Uterus (tissue), 2 donors: ENCODE data around the gene SYPL1.

Experiments
- POLR2A ChIP-seq, 2 donors: fragments of 450-650 bp; IDR thresholded peaks; one replicate each; pipeline ENCODE4 v1.6.1; 2016; ENCODE audit warnings: antibody characterized with exemption in 2 of 2, mild to moderate bottlenecking in 1 of 2, moderate library complexity in 1 of 2
- TF ChIP-seq, protein P1 (sequence below), 4 experiments: fragments of 200-600 bp in 2 of 4; fragments of 450-650 bp in 2 of 4; sonication (generic) in 2 of 4; IDR thresholded peaks; one replicate each; pipeline ENCODE4 v1.5.1; 2016 to 2019; ENCODE audit warnings: antibody characterized with exemption in 4 of 4, mild to moderate bottlenecking in 2 of 4, moderate library complexity in 1 of 4

DNA sequence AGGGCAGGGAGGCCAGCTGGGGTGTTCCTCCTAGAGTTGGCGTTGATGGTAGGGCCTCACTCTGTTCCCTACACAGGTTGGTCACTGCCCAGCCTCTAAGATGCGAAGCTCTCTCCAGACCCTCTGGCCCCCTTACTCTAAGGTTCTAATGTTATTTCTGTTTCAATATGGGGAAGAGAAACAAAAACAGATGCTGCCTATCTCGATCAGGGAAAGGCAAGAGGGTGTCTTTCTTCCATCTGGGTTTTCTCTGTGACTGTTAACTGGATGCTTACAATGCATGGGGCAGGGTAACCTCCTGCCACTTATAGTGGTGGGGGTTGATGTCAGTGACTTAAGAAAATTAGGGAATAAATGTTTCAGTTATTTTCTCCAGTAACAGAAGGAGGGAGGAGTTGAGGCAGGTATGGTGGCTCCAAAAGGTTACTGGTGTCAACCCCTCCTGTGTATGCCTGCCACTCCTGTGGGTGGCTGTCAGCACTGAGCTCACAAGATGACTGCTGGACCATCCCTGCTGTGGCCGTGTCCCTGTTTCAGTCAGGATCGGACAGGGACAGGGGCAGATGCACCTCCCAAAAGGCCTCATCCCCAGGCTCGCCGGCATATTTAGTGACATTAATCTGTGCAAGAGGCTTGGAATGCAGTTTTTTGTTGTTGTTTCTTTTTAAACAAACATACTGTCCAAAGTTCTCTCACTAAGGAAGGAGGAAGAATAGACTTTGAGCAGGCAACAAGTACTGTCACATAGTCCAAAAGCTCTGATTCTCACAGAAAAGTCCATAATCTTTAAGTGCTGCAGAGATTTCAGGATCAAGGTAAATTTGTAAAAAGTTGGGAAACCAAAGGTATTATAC is 39.6 kb upstream of the SYPL1 start:
- TF ChIP-seq, protein P1, sequence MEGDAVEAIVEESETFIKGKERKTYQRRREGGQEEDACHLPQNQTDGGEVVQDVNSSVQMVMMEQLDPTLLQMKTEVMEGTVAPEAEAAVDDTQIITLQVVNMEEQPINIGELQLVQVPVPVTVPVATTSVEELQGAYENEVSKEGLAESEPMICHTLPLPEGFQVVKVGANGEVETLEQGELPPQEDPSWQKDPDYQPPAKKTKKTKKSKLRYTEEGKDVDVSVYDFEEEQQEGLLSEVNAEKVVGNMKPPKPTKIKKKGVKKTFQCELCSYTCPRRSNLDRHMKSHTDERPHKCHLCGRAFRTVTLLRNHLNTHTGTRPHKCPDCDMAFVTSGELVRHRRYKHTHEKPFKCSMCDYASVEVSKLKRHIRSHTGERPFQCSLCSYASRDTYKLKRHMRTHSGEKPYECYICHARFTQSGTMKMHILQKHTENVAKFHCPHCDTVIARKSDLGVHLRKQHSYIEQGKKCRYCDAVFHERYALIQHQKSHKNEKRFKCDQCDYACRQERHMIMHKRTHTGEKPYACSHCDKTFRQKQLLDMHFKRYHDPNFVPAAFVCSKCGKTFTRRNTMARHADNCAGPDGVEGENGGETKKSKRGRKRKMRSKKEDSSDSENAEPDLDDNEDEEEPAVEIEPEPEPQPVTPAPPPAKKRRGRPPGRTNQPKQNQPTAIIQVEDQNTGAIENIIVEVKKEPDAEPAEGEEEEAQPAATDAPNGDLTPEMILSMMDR (IDR thresholded peaks at IDR 0.05), result no peak
- no peak for TF ChIP-seq POLR2A (IDR thresholded peaks at IDR 0.05)
